IPS DF 6.9 (cell line): ENCODE measurements around the gene PHKG1.
"Not testable (repeated sequence)": the region's sequence is repeated elsewhere in the genome, so short reads cannot be mapped to it uniquely, and the experiment has no call there.

Experiments used
- DNase-seq: peaks from one replicate; pipeline ENCODE4 v3.0.0-alpha.2; 2013; ENCODE audit warnings: low read depth, low spot score
- H3K27ac ChIP-seq: one replicate; pipeline ENCODE4 v1.5.1; 2013; ENCODE audit warnings: low read length, control low read depth
- H3K27me3 ChIP-seq: 2 replicates; pipeline ENCODE4 v1.6.1; 2013; ENCODE audit warnings: mild to moderate bottlenecking, low read length; ENCODE audit not compliant: control insufficient read depth, insufficient read depth
- H3K36me3 ChIP-seq: 2 replicates; pipeline ENCODE4 v1.6.1; 2013; ENCODE audit warnings: low read length; ENCODE audit not compliant: control insufficient read depth, insufficient read depth
- H3K4me1 ChIP-seq: 2 replicates; pipeline ENCODE4 v1.6.1; 2013; ENCODE audit warnings: low read length; ENCODE audit not compliant: control insufficient read depth, insufficient read depth
- H3K4me3 ChIP-seq: 2 replicates; pipeline ENCODE4 v1.5.1; 2013; ENCODE audit warnings: mild to moderate bottlenecking, low read length
- H3K9me3 ChIP-seq: 2 replicates; pipeline ENCODE4 v1.6.1; 2013; ENCODE audit warnings: low read length, inconsistent platforms; ENCODE audit not compliant: control insufficient read depth, insufficient read depth
- WGBS: extraction: QIAGEN DNeasy Blood & Tissue Kit; methylation state at CpG from one replicate; pipeline ENCODE4 v1.1.7; 2013; ENCODE audit warnings: mixed read lengths, missing lambda C conversion rate; ENCODE audit not compliant: insufficient read length, insufficient coverage; 5-methylcytosine and 5-hydroxymethylcytosine counted together

The PHKG1 gene

GRCh38 chr7:56083150-56083785 lies 9.5 kb downstream of the PHKG1 start:
- no CpG with 5 or more reads among the region's 13 CpGs for WGBS
- peaks cover 4% of the 10 kb centered on the region; the same call in 1 of the 2 replicates for H3K36me3 ChIP-seq
- H3K4me3 ChIP-seq, result no peak overlapping the region
- no peaks in the 10 kb centered on the region for H3K9me3 ChIP-seq
- no peaks in the 10 kb centered on the region for H3K27me3 ChIP-seq
- H3K27ac ChIP-seq, result no peak overlapping the region
- no peaks in the 10 kb centered on the region for H3K4me1 ChIP-seq
- DNase-seq, result no peak

GRCh38 chr7:56081626-56082340 lies 11.0 kb downstream of the PHKG1 start:
- DNase-seq, result no peak
- no CpG with 5 or more reads among the region's 29 CpGs for WGBS
- H3K36me3 ChIP-seq, result peaks cover 11% of the 10 kb centered on the region
- no peaks in the 10 kb centered on the region for H3K27me3 ChIP-seq
- H3K4me3 ChIP-seq, result no peak overlapping the region
- no peak overlapping the region for H3K27ac ChIP-seq
- H3K4me1 ChIP-seq, result no peaks in the 10 kb centered on the region
- no peaks in the 10 kb centered on the region for H3K9me3 ChIP-seq

- not testable (repeated sequence) for H3K9me3 ChIP-seq, H3K4me3 ChIP-seq, H3K4me1 ChIP-seq, H3K27ac ChIP-seq, H3K27me3 ChIP-seq, DNase-seq
- no CpG with 5 or more reads among the region's 28 CpGs for WGBS
- H3K36me3 ChIP-seq, result peaks cover 11% of the 10 kb centered on the region
Measured at GRCh38 chr7:56080726-56081435, 11.9 kb downstream of the PHKG1 start.

GRCh38 chr7:56079450-56080185 lies 13.1 kb downstream of the PHKG1 start:
- no peak for DNase-seq
- H3K27ac ChIP-seq, result no peak overlapping the region

GRCh38 chr7:56078196-56078595 lies 14.6 kb downstream of the PHKG1 start:
- no peak overlapping the region for H3K4me3 ChIP-seq
- DNase-seq, result no peak
- no peak overlapping the region for H3K27ac ChIP-seq
- H3K4me1 ChIP-seq, result no peaks in the 10 kb centered on the region
- H3K27me3 ChIP-seq, result no peaks in the 10 kb centered on the region
- H3K36me3 ChIP-seq, result peaks cover 11% of the 10 kb centered on the region
- H3K9me3 ChIP-seq, result no peaks in the 10 kb centered on the region
- WGBS, result no CpG with 5 or more reads among the region's 16 CpGs

More at GRCh38 chr7:56079450-56080185, 13.1 kb downstream of the PHKG1 start:
- WGBS, result no CpG with 5 or more reads among the region's 12 CpGs
- Histone ChIP-seq H3K4me1 (no peaks in the 10 kb centered on the region), H3K36me3 (peaks cover 11% of the 10 kb centered on the region), H3K4me3 (no peak overlapping the region), H3K27me3 (no peaks in the 10 kb centered on the region), H3K9me3 (no peaks in the 10 kb centered on the region)

GRCh38 chr7:56077681-56078080 lies 15.1 kb downstream of the PHKG1 start:
- no CpG with 5 or more reads among the region's 3 CpGs for WGBS
- Histone ChIP-seq H3K4me3 (no peak overlapping the region), H3K36me3 (peaks cover 15% of the 10 kb centered on the region), H3K27ac (no peak overlapping the region), H3K9me3 (no peaks in the 10 kb centered on the region), H3K4me1 (no peaks in the 10 kb centered on the region), H3K27me3 (no peaks in the 10 kb centered on the region)
- no peak for DNase-seq

GRCh38 chr7:56074371-56074791 lies 18.4 kb downstream of the PHKG1 start:
- Histone ChIP-seq H3K36me3 (peaks cover 12% of the 10 kb centered on the region), H3K9me3 (no peaks in the 10 kb centered on the region), H3K27ac (no peak overlapping the region), H3K4me1 (no peaks in the 10 kb centered on the region), H3K4me3 (no peak overlapping the region), H3K27me3 (no peaks in the 10 kb centered on the region)
- peak; percentile 68 for DNase-seq
- no CpG with 5 or more reads among the region's 19 CpGs for WGBS

GRCh38 chr7:56066376-56066775 lies 26.4 kb downstream of the PHKG1 start:
- no CpG with 5 or more reads among the region's 13 CpGs for WGBS
- H3K27ac ChIP-seq, DNase-seq, H3K36me3 ChIP-seq, H3K27me3 ChIP-seq, H3K9me3 ChIP-seq, H3K4me1 ChIP-seq, H3K4me3 ChIP-seq: not testable (repeated sequence)

- H3K9me3 ChIP-seq, result no peaks in the 10 kb centered on the region
- peaks cover 5% of the 10 kb centered on the region for H3K36me3 ChIP-seq
- H3K27me3 ChIP-seq, result no peaks in the 10 kb centered on the region
- H3K4me1 ChIP-seq, result no peaks in the 10 kb centered on the region
- DNase-seq, result peak; percentile 76
- H3K4me3 ChIP-seq, result peak within 1 kb of the TSS; percentile 84
- no peak within 1 kb of the TSS for H3K27ac ChIP-seq
- no CpG with 5 or more reads among the region's 49 CpGs for WGBS
Measured at GRCh38 chr7:56063882-56064625, 28.7 kb downstream of the PHKG1 start, which contains the start of gene SUMF2. SUMF2 (plus strand) TSS chr7:56064286; CDS start chr7:56064312, 26 bp downstream.
